ENCODE results near the gene ITGAL.
"Not testable (repeated sequence)": the region's sequence is repeated elsewhere in the genome, so short reads cannot be mapped to it uniquely, and the experiment has no call there.

ITGAL gene

DNA sequence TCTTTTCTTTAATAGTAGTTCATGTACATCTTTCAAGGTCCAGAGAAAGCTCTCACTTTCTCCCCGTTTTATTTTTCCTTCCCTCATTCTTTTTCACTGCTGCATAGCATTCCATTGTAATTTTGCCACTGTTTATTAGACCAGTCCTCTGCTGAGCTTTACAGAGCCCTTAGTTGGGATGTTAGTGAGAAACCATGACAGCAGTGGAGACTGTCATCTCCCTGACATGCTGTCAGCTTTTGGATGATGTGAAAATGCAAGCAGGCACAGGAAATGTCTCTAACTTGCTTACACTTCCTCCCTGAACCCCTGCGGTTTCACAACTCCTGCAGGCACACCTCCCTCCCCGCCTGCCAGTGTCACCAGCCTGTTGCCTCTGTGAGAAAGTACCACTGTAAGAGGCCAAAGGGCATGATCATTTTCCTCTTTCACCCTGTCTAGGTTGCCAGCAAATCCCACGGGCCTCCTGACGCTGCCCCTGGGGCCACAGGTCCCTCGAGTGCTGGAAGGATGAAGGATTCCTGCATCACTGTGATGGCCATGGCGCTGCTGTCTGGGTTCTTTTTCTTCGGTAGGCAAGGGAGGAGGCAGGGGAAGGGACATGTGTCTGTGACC is at the start of gene ITGAL:
TSS of gene ITGAL (plus strand) at position 415 of the 615 bp plus-strand sequence. CDS start at position 511, 96 bp downstream.
- in situ Hi-C loops (cut with HindIII; ENCODE audit: low sequenced_read_pairs), result no loop called here

DNA sequence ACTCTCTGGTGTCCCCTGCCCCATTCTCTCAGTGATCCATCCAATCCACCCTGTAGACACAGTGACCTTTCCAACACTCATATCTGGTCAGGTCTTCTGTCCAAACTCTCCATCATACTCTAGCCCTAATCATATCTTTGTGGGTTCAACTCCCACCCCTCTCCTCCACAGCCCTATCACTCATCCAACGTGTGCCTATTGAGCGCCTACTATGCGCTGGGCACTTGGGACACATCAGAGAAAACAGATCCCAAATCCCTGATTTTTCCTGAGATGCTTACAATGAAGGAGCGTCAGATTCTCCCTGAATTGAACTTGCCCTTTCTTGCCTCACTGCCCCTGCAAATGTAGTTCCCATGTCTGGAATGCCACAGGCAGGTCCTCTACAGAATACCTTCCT is 44.5 kb upstream of the ITGAL start:
- in situ Hi-C loops (cut with HindIII; ENCODE audit: low sequenced_read_pairs), result no loop called here

DNA sequence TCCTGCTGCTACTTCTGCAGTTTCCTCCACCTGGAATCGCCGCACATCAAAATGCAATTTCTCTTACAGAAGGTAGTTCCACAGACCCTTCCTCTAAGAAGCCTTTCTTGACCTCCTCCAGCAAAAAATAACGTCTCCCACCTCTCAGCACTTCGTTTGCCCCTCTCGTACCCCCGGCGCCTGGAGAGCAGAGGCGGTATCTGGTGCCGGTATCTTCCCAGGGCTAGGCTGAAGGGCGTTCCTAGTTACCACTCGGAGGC is 43.2 kb upstream of the ITGAL start:
- in situ Hi-C loops (cut with HindIII; ENCODE audit: low sequenced_read_pairs), result no loop called here

DNA sequence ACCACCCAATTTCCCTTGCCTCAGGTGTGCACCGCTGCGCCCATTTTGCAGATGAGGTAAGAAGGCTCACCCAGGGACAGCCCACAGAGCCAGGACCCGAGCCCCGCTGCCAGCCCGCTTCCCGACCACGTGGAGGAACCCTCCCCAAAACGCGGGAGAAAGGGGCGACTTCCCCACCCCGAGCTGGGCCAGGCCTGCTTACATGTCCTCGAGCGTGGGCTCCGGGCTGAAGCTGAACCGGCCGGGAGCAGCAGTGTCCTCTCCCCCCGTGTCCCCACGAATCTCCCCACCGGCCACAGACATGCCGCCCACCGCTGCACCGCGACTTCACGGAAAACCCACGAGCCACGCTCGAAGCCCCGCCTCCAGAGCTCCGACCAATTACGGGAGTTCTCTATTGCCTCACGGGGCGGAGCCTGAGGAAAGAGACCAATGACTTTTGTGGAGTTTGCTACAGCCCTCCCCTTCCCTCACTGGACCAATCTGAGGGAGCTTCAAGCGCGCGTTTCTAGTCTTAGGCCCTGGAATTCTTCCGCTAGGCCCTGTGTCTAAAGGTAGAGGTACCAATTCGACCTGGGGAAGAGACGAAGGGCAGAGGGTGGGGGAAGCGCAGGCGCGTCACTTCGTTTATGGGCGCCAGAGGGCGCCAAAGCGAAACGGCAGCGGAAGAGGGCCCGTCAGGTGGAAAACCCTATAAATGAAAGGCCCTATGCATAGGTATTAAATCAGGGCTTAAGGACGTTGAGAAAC is 42.7 kb upstream of the ITGAL start, which contains the start of gene DCTPP1:
TSS of gene DCTPP1 (minus strand) at position 353 of the 750 bp plus-strand sequence. CDS start at position 303, 50 bp downstream.
- in situ Hi-C loops (cut with HindIII; ENCODE audit: low sequenced_read_pairs), result no loop called here

DNA sequence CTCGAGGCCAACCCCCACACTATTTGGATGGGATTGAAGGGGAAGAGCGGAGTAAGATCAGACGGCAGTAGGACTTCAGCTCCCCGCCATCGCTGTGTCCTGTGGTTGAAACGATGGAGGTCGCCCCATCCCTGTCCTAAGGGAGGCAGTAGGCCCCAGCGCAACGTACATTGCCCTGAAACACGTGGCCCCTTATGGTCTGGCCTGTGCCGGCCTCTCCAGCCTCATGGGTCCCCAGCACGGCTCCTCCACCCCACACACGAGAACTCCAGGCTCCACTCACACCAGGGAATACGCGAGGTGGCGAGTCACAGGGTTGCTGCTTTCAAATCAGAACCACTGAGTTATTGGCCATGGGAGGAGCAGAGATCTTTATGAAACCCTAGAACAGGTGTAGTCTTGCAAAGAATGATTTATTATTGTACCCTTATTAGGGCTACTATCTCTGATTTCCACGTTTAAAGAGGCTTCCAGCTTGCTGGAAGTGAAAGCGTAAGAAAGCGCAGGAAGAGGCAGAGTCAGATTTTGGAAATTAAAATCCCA is 42.0 kb upstream of the ITGAL start:
- in situ Hi-C loops (cut with HindIII; ENCODE audit: low sequenced_read_pairs), result no loop called here

DNA sequence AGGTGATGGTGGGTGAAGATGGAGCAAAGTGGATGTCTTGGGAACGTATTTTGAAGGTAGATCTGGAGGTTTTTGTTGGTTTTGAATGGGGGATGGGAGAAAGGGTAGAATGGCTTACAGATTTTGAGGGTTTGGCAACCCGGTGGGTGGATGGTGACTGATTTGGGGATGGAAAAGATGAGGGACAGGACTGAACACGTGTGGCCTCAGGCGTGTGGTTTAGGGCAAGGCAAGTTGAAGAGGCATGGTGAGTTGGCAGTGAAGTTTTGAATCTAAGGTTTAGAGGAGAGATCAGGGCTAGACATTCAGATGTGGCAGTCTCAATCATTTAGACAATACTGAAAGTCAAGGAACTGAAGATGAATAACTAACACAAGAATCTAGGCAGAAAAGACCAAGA is 37.7 kb upstream of the ITGAL start:
- in situ Hi-C loops (cut with HindIII; ENCODE audit: low sequenced_read_pairs), result no loop called here

DNA sequence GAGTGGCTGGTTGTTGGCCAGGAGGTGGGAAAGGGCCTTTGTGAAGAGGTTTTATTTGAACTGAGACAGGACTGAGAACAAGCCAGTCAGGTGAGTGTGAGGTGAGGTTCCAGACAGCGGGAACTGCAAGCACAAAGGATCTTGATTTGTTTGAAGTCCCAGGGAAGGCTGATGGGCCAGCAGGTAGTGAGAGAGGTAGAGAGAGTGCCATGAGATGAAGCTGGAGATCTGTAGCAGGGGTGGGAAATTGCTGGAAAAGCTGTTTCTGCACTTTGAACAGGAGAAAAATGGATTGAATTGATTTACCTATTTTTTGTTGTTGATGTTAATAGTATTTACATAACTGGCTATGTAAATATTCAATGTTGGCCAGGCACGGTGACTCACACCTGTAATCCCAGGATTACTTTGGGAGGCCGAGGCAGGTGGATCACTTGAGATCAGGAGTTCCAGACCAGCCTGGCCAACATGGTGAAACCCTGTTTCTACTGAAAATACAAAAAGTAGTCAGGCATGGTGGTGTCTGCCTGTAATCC is 35.0 kb upstream of the ITGAL start:
- in situ Hi-C loops (cut with HindIII; ENCODE audit: low sequenced_read_pairs), result no loop called here

DNA sequence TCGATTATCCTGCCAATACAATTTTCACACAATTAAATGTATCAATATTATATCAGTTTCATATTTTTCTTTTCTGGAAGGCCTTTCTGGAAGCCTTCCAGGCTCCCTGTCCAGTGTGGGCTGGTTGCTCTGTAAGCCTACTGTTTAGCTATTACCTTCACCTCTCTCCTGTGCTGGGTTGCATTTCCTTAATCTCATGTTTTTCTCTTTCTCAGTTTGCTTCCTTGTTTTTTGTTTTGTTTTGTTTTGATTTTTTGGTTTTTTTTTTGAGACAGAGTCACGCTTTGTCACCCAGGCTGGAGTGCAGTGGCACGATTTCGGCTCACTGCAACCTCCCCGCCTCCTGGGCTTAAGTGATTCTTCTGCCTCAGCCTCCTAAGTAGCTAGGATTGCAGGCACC is 33.7 kb upstream of the ITGAL start:
- in situ Hi-C loops (cut with HindIII; ENCODE audit: low sequenced_read_pairs), result no loop called here

DNA sequence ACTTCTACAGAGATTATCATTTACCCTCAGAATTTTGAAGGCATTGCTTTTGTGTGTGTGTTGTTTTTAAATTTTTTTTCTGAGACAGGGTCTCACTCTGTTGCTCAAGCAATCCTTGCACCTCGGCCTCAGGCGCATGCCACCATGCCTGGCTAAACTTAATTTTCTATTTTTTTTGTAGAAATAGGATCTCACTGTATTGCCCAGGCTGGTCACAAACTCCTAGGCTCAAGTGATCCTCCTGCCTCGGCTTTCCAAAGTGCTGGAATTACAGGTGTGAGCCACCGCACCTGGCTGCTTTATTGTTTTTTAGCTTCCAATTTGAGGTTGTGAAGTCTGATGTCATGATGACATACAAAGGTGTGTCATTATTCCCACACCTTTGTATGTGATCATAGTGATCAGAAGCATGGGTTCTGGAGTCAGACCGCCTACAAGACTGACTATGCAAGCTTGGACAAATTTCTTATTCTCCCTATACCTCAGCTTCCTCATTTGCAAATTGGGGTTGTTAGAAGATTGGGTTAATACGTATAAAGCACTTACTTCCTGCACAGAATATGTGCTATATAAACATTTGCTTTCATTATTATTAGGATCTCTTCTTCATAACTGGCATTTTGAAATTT is 32.7 kb upstream of the ITGAL start:
- in situ Hi-C loops (cut with HindIII; ENCODE audit: low sequenced_read_pairs), result no loop called here

DNA sequence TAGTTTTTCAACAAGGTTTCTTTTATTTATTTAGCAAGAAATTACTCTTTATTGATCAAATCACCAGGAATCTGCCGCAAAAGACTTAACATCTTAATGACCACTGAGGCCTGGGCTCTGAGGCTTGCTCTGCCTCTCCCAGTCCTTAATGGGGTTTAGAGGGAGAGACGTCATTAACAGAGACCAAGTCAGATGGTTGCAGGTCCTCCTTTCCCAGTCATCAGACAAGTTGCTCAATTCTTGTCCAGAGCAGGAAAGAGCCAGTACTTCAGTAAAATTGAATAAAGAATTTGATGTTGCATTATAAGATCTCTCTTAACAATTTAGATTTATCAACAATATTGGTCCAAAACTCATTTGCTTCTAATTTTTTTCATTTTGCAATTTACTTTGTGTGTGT is 28.9 kb upstream of the ITGAL start:
- in situ Hi-C loops (cut with HindIII; ENCODE audit: low sequenced_read_pairs), result no loop called here

DNA sequence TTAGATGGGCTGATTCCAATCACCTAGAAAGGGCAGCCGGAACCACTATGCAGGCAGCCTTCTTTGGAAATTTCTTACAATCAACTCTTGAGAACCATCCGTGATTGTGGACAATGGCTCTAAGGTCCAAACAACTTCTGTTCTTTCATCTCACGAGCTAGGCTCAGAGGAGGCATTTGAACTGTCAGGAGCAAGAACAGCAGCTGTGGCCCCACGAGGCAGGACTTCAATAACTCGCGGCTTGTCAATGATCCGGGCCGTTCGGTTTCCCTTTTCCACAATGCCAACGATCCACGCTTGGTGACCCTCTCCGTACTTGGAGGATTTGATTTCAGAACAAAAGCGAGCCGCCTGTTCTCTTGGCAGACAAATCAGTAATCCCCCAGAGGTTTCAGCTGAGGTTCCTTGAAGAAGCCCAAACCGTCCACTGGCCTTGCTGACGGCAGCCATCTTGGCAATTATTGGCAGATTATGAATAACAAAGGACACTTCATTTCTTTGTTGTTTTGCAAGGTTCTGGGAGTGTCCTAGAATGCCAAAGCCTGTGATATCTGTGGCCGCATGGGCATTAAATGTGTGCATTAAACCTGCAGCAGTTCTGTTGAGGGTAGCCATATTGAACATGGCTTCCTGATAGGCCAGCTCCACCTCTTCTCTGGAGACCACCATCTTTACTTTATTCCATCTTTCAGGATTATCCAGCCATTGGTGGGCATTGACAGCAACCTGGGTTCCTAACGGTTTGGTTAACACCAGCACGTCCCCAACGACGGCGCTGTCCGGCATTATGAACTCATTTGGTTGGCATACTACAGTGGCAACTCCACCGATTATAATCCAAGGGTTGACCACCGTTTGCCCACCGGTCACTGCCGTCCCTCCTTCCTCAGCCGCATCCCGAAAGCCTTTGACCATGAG is 28.1 kb upstream of the ITGAL start:
- in situ Hi-C loops (cut with HindIII; ENCODE audit: low sequenced_read_pairs), result no loop called here

DNA sequence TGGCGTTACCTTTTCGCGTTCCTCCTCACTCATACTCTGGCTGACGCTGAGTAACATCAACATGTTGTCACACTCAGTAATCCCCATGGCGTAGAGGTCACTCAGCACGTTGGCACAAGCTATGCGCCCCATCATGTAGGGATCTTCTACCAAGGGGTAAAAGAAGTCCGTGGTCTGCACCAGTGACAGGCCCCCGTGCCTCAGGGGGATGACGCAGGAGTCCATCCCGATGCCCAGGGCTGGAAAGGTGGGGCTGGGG is 27.5 kb upstream of the ITGAL start:
- in situ Hi-C loops (cut with HindIII; ENCODE audit: low sequenced_read_pairs), result no loop called here

DNA sequence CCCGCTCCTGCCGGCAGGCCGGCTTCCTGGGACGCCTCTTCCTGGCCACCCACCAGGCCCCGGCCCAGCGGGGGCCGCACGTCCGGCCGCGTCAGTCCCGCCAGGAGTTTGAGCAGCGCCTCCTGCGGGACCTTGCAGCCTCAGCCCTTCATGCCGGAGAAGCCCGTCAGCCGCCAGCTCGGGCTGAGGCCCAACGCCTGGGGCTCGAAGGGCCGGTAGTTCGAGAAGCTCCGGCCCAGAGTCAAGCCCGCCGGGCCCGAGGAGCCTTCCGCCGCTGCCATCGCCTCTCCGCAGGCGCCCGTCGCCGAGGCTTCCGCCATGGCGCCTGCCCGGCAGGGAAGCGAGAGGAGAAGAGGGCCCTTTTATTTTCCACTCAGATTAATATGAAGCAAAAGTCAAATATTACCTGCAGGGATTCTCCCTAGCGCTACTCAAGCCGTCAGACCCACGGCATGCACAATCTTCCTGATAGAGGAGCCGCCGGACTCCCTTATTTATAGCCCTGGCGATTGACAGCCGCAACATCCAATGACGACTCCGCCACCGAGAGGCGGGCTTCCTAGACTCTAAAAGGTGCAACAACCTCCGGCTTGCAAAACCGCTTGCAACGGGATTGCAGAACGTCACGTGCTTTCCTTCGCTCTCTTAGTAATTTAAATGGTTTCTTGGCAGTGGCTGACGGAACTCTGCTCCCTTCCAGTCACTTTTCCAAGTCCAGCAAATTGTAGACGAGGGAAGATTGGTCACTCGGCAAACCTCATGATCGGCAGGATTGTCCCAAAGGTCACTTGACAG is 26.9 kb upstream of the ITGAL start, which contains the start of gene SEPHS2:
TSS of gene SEPHS2 (minus strand) at position 467 of the 795 bp plus-strand sequence. CDS start at position 320, 147 bp downstream.
- in situ Hi-C loops (cut with HindIII; ENCODE audit: low sequenced_read_pairs), result no loop called here

DNA sequence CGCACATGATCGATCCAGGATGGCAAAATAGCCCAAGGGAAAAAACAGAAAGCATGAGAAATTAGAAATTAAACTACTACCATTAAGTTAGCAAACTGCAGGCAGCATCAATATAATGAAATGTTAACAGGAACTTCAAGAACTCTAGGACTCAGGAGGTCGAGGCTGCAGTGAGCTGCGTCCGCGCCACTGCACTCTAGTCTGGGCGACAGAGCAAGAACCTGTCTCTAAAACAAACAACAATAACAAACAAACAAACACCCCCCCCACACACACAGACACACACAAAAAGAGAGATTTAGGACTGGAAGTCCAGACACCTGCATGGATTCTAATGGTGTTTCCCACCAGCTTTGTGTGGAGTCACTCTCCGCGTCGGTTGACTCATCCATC is 26.3 kb upstream of the ITGAL start:
- in situ Hi-C loops (cut with HindIII; ENCODE audit: low sequenced_read_pairs), result no loop called here

DNA sequence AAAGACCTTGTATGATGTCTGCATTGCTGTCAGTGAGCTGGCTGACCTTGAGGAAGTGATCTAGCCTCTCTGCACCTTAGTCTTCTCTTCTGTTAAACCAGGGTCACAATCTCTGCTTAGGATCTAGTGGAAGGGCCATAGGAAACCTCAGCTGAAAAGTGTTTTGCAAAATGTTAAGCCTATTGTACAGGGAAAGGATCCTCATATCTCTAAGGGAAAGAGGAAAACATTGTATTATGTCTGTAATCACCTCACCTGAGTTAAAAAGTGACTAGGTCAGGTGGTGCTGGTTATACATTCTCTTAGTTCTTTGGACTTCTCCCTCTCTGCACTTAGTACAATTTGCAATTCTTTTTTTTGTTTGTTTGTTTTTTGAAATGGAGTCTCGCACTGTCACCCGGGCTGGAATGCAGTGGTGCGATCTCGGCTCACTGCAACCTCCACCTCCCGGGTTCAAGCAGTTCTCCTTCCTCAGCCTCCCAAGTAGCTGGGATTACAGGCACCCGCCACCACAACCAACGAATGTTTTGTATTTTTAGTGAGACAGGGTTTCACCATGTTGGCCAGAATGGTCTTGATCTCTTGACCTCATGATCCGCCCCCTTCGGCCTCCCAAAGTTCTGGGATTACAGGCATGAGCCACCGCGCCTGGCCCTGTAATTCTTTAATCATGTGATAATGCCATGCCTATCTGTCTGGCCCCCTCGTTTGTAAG is 24.9 kb upstream of the ITGAL start:
- in situ Hi-C loops (cut with HindIII; ENCODE audit: low sequenced_read_pairs), result no loop called here

DNA sequence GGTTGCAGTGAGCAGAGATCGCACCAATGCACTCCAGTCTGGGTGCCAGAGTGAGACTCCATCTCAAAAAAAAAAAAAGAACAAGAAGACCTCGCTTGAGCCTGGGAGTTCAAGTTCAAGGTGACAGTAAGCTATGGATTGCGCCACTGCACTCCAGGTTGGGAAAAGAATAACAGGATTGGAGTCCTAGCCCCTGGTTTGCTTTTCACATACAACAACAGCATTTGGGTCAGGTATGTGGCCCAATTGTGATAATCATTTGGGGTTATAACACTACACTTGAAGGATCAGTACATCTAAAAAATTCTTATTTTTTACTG is 23.5 kb upstream of the ITGAL start:
- in situ Hi-C loops (cut with HindIII; ENCODE audit: low sequenced_read_pairs), result no loop called here

DNA sequence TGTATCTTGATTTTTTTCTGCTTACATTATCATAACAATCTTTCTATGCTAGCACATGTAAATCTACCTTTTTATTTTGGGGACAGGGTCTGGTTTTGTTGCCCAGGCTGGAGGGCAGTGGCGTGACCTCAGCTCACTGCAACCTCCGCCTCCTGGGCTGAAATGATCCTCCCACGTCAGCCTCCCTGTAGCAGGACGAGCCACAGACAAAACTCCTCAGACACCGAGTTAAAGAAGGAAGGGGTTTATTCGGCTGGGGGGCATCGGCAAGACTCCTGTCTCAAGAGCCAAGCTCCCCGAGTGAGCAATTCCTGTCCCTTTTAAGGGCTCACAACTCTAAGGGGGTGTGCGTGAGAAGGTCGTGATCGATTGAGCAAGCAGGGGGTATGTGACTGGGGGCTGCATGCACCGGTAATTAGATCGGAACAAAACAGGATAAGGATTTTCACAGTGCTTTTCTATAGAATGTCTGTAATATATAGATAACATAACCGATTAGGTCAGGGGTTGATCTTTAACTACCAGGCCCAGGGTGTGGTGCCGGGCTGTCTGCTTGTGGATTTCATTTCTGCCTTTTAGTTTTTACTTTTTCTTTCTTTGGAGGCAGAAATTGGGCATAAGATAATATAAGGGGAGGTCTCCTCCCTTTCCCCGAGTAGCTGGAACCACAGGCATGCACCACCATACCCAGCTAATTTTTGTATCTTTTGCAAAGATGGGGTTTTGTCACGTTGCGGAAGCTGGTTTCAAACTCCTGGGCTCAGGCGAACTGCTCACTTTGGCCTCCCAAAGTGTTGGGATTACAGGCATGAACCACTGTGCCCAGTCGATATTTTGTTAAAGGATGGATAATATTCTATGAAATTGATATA is 19.6 kb upstream of the ITGAL start:
- in situ Hi-C loops (cut with HindIII; ENCODE audit: low sequenced_read_pairs), result not testable (repeated sequence)

DNA sequence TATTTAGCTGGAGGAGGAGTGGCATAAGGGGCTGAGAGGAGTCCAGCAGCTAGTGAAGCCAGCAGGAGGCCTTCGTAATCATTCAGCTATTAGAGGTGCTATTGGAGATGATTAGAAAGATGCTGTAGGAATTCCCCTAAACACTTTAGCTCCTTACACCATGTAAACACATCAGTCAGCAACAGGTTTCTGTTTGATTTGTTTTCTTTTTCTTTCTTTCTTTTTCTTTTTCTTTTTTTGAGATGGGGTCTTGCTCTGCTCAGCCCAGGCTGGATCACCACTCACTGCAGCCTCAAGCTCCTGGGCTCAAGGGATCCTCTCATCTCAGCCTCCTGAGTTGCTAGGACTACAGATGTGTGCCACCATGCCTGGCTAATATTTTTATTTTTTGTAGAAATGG is 16.2 kb upstream of the ITGAL start:
- in situ Hi-C loops (cut with HindIII; ENCODE audit: low sequenced_read_pairs), result no loop called here

DNA sequence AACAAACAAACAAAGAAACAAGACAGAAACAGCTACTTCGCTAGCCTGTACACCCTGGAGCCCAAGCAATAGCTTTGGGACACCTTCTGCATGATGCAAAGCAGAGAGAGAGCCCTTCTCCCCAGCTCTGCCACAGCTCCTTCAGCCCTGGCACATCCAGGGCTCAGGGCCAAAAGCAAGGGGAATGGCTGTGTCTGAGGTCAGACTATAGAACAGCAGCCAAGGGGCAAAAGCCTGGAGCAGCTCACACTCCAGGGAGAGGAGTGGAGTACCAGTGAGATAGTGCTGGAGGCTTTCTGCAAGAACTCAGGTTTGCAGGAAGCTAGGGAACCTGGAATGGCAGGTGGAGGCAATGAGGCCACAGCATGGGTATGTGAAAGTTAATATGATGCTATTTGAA is 15.3 kb upstream of the ITGAL start:
- in situ Hi-C loops (cut with HindIII; ENCODE audit: low sequenced_read_pairs), result no loop called here

All from DLD1 (cell line).